ENCODE results near the gene RPTN.

DNA sequence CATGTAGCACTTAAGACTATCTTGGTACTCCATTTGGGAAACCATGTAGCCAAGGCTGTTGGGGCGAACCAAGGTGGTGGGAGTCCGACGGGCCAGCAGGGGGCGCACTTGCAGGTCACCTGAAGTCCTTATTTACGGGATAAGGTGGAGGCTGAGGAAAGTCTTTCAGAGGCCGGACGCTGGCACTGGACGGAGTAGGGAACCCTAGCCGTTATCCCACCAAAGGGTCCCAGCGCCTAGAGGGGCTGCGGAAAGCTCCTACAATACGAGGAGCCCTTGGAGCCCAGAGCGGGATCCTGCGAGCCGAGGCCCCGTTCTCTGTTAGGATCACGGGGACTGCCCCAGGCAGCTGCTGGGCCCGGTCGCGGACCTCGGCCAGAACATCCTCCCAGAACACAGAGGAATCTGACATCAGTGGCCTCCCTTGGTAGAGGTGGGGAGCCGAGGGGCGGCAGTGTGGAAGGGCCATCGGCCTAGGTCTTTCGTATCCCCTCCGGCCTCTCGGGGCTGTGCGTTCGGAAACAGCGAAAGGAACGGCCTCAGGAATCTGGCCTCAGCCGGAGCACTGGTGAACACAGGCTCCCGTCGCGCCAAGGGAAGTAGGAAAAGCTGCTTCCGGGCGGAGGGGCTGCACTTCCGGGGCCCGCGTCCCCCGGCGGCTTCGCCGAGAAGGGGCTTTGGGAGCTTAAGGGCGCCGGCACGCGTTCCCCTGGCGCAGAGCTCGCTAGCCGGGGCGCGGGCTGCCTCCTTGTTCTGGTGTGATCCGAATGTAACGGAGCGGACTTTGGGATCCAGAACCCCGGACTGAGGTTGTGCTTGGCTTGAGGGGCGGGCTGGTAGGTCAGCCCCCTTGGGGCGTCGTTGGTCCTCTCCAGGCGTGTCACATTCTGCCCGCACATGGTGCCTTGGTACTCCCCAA lies 29.9 kb upstream of the RPTN start:
- no peak for TF ChIP-seq SP1 (IDR thresholded peaks at IDR 0.05)
- TF ChIP-seq BHLHE40 (IDR thresholded peaks at IDR 0.05; ENCODE audit: borderline replicate concordance): no peak
- TF ChIP-seq TARDBP (IDR thresholded peaks at IDR 0.05): no peak
- no peak for TF ChIP-seq LEF1 (IDR thresholded peaks at IDR 0.05; ENCODE audit: borderline replicate concordance)
- no peak for TF ChIP-seq FOXK2 (IDR thresholded peaks at IDR 0.05)
- TF ChIP-seq ZNF384 (IDR thresholded peaks at IDR 0.05): no peak
- no peak for TF ChIP-seq ELF4 (IDR thresholded peaks at IDR 0.05)
- TF ChIP-seq FOXM1 (IDR thresholded peaks at IDR 0.05; ENCODE audit: borderline replicate concordance): no peak
